ENCODE results near the gene IQSEC2. TPM values are rescaled to one million over a fixed set of nuclear protein-coding genes. Genes with fewer than 3 reads are reported as not detected.

IQSEC2 gene
- total and polyA plus RNA-seq, 2 of the 8 experiments (the other 6 are each of a cell fraction or from before 2014, with no cell fraction given), result 6.1 to 54.9 TPM

GRCh38 chrX:53321943-53322497 lies 40.6 kb upstream of the IQSEC2 start:
- no peak overlapping the region for H3K27ac ChIP-seq (ENCODE audit: low read depth, low read length)
- H3K4me1 ChIP-seq (replicated peaks in 1 of 4; ENCODE audit: control insufficient read depth in 3 of 4, insufficient read depth in 4 of 4, low read length in 3 of 4), result peaks cover 3 to 22% (median 8%) of the 10 kb centered on the region in 4 experiments
- H3K9ac ChIP-seq (replicated peaks in 1 of 4; ENCODE audit: extremely low read depth in 1 of 4, low read depth in 3 of 4, low read length in 3 of 4), result no peak overlapping the region
- H2BK15ac ChIP-seq (ENCODE audit: low read length), result no peak overlapping the region
- H3K23ac ChIP-seq (ENCODE audit: insufficient read length), result no peak overlapping the region
- peaks cover 13% of the 10 kb centered on the region; the same call in 1 of the 2 replicates for H3K23me2 ChIP-seq (ENCODE audit: low read depth, low read length)
- H3K9me3 ChIP-seq (ENCODE audit: insufficient read depth in 2 of 2, low read depth in 1 of 2, low read length in 1 of 2), result no peaks in the 10 kb centered on the region
- H3K14ac ChIP-seq (ENCODE audit: insufficient read length), result no peak overlapping the region
- peak overlapping the region; percentile 19; the same call in 1 of the 2 replicates for H3K18ac ChIP-seq (ENCODE audit: extremely low read depth, low read length)
- peak overlapping the region; percentile 78; the same call in 1 of the 2 replicates for H2BK5ac ChIP-seq (ENCODE audit: low read depth, low read length)
- H2BK120ac ChIP-seq (replicated peaks; ENCODE audit: low read depth, low read length), result peak overlapping the region; percentile 64
- H3K56ac ChIP-seq (replicated peaks; ENCODE audit: insufficient read length, low read depth, low read length), result no peak overlapping the region
- H3K79me1 ChIP-seq (ENCODE audit: low read depth, low read length), result no peaks in the 10 kb centered on the region
- H3K4ac ChIP-seq (replicated peaks; ENCODE audit: insufficient read length, low read depth, low read length), result no peak overlapping the region
- H2BK20ac ChIP-seq (ENCODE audit: low read length), result peak overlapping the region; percentile 55; the same call in 1 of the 2 replicates
- DNase-seq (ENCODE audit: low read depth in 1 of 2, low spot score in 2 of 2) (no peak), FAIRE-seq (peak; percentile 74)
- POLR2A ChIA-PET (ENCODE audit: partially characterized antibody), result no interaction called here
- no peaks in the 10 kb centered on the region for H3K36me3 ChIP-seq (ENCODE audit: control insufficient read depth in 2 of 4, insufficient read depth in 4 of 4, low read length in 3 of 4)
- H2AK5ac ChIP-seq (ENCODE audit: low read depth, low read length), result no peak overlapping the region
- 15% methylated on average over 4 of the region's 6 CpGs; no CpG with 5 or more reads in 1 of the 2 experiments for WGBS, 2 experiments (ENCODE audit: extremely low coverage in 1 of 2, insufficient coverage in 1 of 2, insufficient read length in 1 of 2, insufficient replicate concordance in 2 of 2, low coverage in 1 of 2, low lambda C conversion rate in 2 of 2, missing lambda C conversion rate in 1 of 2)
- H4K5ac ChIP-seq (ENCODE audit: insufficient read length, low read depth, low read length), result no peak overlapping the region
- H4K8ac ChIP-seq (ENCODE audit: extremely low read depth, insufficient read depth, low read length), result no peak overlapping the region
- no peaks in the 10 kb centered on the region for H4K20me1 ChIP-seq (replicated peaks in 1 of 2; ENCODE audit: control insufficient read depth in 1 of 2, insufficient read depth in 2 of 2, low read length in 2 of 2)
- CTCF ChIA-PET (ENCODE audit: partially characterized antibody), result interaction anchor here (1.2 to 3.1 kb wide), 3 partner anchors 33 to 155 kb away, joined by 3 to 9 read pairs (median 7); no protein-coding TSS in a partner anchor
- peak overlapping the region; percentile 65 to 84 for H3K4me2 ChIP-seq (ENCODE audit: insufficient read depth in 1 of 2, low read depth in 2 of 2, low read length in 2 of 2)
- peak overlapping the region in 2 of 4 experiments; percentile 37 to 69; a peak in 4 of 8 replicates for H3K4me3 ChIP-seq (ENCODE audit: extremely low read depth in 1 of 4, insufficient read depth in 2 of 4, low read depth in 3 of 4, low read length in 4 of 4)
- no peak for TF ChIP-seq POU5F1 (IDR thresholded peaks at IDR 0.05; ENCODE audit: low read depth, low read length)
- no peak for TF ChIP-seq HDAC6 (IDR thresholded peaks at IDR 0.05; ENCODE audit: low read depth, low read length)
- TF ChIP-seq FOSL1 (IDR thresholded peaks at IDR 0.05; ENCODE audit: insufficient read depth, low read depth, low read length), result no peak
- TF ChIP-seq TBP (IDR thresholded peaks at IDR 0.05; ENCODE audit: low read depth, low read length), result no peak
- TF ChIP-seq SUZ12 (IDR thresholded peaks at IDR 0.05; ENCODE audit: low read length), result no peak
- TF ChIP-seq SP4 (IDR thresholded peaks at IDR 0.05; ENCODE audit: low read length), result no peak
- no peak for TF ChIP-seq YY1 (IDR thresholded peaks at IDR 0.05; ENCODE audit: low read depth, low read length)
- no peak for TF ChIP-seq NRF1 (IDR thresholded peaks at IDR 0.05; ENCODE audit: low read depth, low read length)
- peaks cover 5 to 29% of the 10 kb centered on the region in 2 experiments; a peak in 3 of 4 replicates for H3K79me2 ChIP-seq (ENCODE audit: control insufficient read depth in 1 of 2, insufficient read depth in 2 of 2, low read length in 2 of 2)
- 0 out of 2 replicates have a peak overlapping the region, but pooled peaks have one; percentile 27 for H2BK12ac ChIP-seq (ENCODE audit: low read depth, low read length)
- no peak overlapping the region for H4K91ac ChIP-seq (replicated peaks; ENCODE audit: insufficient read length, low read length)
- H2AFZ ChIP-seq (ENCODE audit: low read length), result no peak overlapping the region; the same call in 1 of the 2 replicates
- H3K27me3 ChIP-seq (replicated peaks in 1 of 4; ENCODE audit: control insufficient read depth in 3 of 4, extremely low read depth in 1 of 4, insufficient read depth in 3 of 4, low read length in 3 of 4), result peaks cover 1 to 29% (median 16%) of the 10 kb centered on the region in 4 experiments; a peak in 6 of 7 replicates

All from H1 (cell line).